ENCODE measurements around the gene DCAF7. TPM values are rescaled to one million over a fixed set of nuclear protein-coding genes. Genes with fewer than 3 reads are reported as not detected.

The DCAF7 gene
- total RNA-seq, 1 donor from 2014 or later = 47.0 TPM

- no peak for TF ChIP-seq CTCF (IDR thresholded peaks at IDR 0.05; ENCODE audit: insufficient read depth, low read length, poor library complexity, severe bottlenecking)
- H3K4me3 ChIP-seq (ENCODE audit: low read depth, low read length) = no peak overlapping the region
- no peaks in the 10 kb centered on the region for H3K36me3 ChIP-seq (ENCODE audit: control insufficient read depth, insufficient read depth, low read length)
- no peaks in the 10 kb centered on the region for H3K27me3 ChIP-seq (ENCODE audit: control insufficient read depth, insufficient read depth, low read length)
- DNase-seq (ENCODE audit: low read depth) = no peak
Observed at GRCh38 chr17:63609816-63610573, 59.7 kb downstream of the DCAF7 start.

- no peaks in the 10 kb centered on the region for H3K27me3 ChIP-seq (ENCODE audit: control insufficient read depth, insufficient read depth, low read length)
- no peaks in the 10 kb centered on the region for H3K36me3 ChIP-seq (ENCODE audit: control insufficient read depth, insufficient read depth, low read length)
- no peak for DNase-seq (ENCODE audit: low read depth)
- no peak for TF ChIP-seq CTCF (IDR thresholded peaks at IDR 0.05; ENCODE audit: insufficient read depth, low read length, poor library complexity, severe bottlenecking)
- H3K4me3 ChIP-seq (ENCODE audit: low read depth, low read length) = no peak overlapping the region
Observed at GRCh38 chr17:63610854-63611253, 60.6 kb downstream of the DCAF7 start.

- TF ChIP-seq CTCF (IDR thresholded peaks at IDR 0.05; ENCODE audit: insufficient read depth, low read length, poor library complexity, severe bottlenecking) = no peak
- no peak for DNase-seq (ENCODE audit: low read depth)
- Histone ChIP-seq H3K36me3 (ENCODE audit: control insufficient read depth, insufficient read depth, low read length) (no peaks in the 10 kb centered on the region), H3K27me3 (ENCODE audit: control insufficient read depth, insufficient read depth, low read length) (no peaks in the 10 kb centered on the region), H3K4me3 (ENCODE audit: low read depth, low read length) (no peak overlapping the region)
Observed at GRCh38 chr17:63611354-63611753, 61.1 kb downstream of the DCAF7 start.

GRCh38 chr17:63613663-63614062 is 63.4 kb downstream of the DCAF7 start:
- no peaks in the 10 kb centered on the region for H3K27me3 ChIP-seq (ENCODE audit: control insufficient read depth, insufficient read depth, low read length)
- no peak overlapping the region for H3K4me3 ChIP-seq (ENCODE audit: low read depth, low read length)
- DNase-seq (ENCODE audit: low read depth) = no peak
- TF ChIP-seq CTCF (IDR thresholded peaks at IDR 0.05; ENCODE audit: insufficient read depth, low read length, poor library complexity, severe bottlenecking) = no peak
- H3K36me3 ChIP-seq (ENCODE audit: control insufficient read depth, insufficient read depth, low read length) = no peaks in the 10 kb centered on the region

- Histone ChIP-seq H3K27me3 (ENCODE audit: control insufficient read depth, insufficient read depth, low read length) (no peaks in the 10 kb centered on the region), H3K4me3 (ENCODE audit: low read depth, low read length) (peak overlapping the region; percentile 70), H3K36me3 (ENCODE audit: control insufficient read depth, insufficient read depth, low read length) (no peaks in the 10 kb centered on the region)
- DNase-seq (ENCODE audit: low read depth) = no peak
- no peak for TF ChIP-seq CTCF (IDR thresholded peaks at IDR 0.05; ENCODE audit: insufficient read depth, low read length, poor library complexity, severe bottlenecking)
Observed at GRCh38 chr17:63621229-63621683, 71.0 kb downstream of the DCAF7 start.
